SH-SY5Y (cell line): ENCODE measurements around the gene ATP6V1G2.

Experiments used
- GATA2 ChIP-seq: IDR thresholded peaks from 2 replicates; pipeline ENCODE4 v1.6.1; 2011; ENCODE audit warnings: mild to moderate bottlenecking, low read depth, low read length
- GATA3 ChIP-seq: IDR thresholded peaks from 2 replicates; pipeline ENCODE4 v1.6.1; 2011; ENCODE audit warnings: low read depth, mild to moderate bottlenecking, low read length, moderate library complexity

ATP6V1G2 gene

GRCh38 chr6:31532644-31533454 is 13.6 kb downstream of the ATP6V1G2 start:
- TF ChIP-seq GATA2 (no peak), GATA3 (no peak)

DNA sequence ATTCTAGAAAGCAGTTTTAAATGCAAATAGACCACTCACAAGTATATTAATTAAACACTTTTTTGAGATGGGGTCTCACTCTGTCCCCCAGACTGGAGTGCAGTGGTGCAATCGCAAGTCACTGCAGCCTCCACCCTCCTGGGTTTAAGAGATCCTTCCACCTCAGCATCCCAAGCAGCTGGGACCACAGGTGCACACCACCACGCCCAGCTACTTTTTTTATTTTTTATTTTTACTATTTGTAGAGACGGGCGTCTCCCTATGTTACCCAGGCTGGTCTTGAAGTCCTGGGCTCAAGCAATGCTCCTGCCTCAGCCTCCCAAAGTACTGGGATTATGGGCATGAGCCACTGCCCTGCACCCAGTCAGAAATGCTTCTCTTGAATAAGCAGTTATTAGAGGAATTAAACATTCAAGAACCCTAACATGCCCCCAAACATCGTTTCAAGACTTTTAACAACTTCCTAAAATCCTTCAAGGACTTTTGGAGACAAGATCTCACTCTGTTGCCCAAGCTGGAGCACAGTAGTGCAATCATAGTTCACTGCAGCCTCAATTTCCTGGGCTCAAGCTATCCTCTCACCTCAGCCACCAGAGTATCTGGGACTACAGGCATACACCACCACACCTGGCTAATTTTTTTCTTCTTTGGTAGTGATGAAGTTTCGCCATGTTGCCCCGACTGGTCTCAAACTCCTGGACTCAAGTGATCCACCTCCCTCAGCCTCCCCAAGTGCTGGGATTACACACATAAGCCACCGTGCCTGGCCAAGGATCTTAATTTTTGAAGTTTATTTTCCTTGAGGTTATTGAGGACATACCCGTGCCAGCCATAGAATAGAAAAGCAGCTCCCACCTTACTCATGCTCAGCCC is 14.4 kb downstream of the ATP6V1G2 start:
- TF ChIP-seq GATA3 = no peak
- no peak for TF ChIP-seq GATA2

DNA sequence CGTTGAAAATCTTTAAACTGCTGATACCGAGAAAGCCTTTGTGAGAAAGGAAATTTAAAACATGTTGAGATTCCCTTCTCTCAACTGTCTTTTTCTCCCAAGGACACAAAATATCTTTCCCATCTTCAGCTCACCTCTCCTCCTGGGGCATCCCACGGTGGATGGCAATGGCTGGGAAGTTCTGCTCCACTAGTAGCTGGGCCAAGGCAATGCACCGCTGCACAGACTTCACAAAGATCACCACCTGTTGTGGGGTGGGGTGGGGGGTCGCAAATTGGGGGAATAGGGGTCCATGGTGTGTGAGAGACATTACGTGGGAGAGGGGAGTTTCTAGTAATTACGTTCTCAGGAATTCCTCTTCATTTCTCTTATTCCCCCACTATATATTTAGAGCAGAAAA is 15.2 kb downstream of the ATP6V1G2 start:
- TF ChIP-seq GATA2 (no peak), GATA3 (no peak)

- no peak for TF ChIP-seq GATA3
- TF ChIP-seq GATA2 = no peak
These were observed 15.7 kb downstream of the ATP6V1G2 start for GRCh38 chr6:31530659-31531058.

DNA sequence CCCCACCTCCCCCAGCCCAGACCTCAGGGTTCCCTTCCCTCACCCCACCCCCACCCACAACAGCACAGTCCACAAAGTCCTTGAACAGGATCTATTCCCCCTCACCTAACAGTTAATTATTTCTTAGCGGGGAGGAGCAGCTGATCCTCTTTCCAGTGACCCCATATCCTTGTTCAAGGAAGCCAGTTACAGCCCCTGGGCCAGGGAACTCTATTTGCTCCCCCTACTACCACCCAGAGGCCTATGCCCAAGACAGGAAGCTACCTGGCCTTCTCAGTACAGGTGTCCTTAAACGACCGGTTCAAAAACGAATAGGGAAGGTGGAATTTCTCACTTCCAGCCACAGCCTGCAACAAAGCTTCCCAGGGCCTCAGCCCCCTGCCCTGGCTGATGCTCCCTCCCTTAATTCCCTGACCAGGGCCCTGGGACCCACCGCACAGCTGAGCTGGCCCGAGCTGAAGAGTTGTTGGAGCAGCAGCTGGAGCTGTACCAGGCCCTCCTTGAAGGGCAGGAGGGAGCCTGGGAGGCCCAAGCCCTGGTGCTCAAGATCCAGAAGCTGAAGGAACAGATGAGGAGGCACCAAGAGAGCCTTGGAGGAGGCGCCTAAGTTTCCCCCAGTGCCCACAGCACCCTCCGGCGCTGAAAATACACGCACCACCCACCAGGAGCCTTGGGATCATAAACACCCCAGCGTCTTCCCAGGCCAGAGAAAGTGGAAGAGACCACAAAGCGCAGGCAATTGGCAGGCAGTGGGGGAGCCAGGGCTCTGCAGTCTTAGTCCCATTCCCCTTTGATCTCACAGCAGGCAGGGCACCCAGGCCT is 16.9 kb downstream of the ATP6V1G2 start:
- no peak for TF ChIP-seq GATA3

DNA sequence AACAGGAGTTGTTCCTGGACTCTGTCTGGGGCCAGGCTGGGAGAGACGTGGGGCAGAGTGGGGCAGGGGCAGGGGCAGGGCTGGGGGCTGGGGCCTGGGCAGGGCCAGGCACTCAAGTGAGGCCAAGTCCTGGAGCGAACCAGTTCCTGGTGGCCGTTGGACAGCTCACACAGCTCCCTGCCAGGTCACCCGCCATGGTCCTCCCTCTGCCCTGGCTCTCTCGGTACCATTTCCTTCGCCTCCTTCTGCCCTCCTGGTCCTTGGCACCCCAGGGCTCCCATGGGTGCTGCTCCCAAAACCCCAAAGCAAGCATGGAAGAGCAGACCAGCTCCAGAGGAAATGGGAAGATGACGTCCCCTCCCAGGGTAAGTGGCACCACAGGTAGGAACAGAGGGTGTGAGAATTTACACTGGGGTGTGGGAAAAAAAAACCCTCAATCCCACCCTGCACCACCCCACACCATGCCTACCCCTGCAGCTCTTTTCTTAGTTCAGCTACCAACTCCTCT is 17.5 kb downstream of the ATP6V1G2 start, which contains the start of gene MCCD1:
TSS of gene MCCD1 (plus strand) at position 142 of the 508 bp plus-strand sequence. CDS start at position 195, 53 bp downstream.
- TF ChIP-seq GATA2 (no peak), GATA3 (no peak)

DNA sequence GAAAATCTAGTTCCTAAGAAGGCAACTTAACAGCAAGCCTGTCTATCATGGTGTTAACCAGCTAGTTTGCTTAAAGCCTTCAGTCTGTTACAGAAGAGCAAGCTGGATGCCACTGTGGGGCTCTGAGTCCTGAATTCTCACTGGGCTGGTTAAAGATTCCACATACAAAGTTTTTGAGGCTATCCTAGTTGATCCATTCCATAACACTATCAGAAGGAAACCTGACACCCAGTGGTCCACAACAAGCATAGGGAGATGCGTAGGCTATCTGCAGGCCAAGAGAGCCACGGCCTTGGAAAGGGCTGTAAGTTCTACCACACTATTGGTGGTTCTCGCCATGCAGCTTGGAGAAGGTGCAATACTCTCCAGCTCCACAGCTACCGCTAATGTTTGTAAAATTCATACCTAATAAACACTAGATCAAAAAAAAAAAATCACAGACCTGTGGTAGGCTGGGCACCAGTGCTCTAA is 18.1 kb downstream of the ATP6V1G2 start:
- TF ChIP-seq GATA2 (no peak), GATA3 (no peak)

DNA sequence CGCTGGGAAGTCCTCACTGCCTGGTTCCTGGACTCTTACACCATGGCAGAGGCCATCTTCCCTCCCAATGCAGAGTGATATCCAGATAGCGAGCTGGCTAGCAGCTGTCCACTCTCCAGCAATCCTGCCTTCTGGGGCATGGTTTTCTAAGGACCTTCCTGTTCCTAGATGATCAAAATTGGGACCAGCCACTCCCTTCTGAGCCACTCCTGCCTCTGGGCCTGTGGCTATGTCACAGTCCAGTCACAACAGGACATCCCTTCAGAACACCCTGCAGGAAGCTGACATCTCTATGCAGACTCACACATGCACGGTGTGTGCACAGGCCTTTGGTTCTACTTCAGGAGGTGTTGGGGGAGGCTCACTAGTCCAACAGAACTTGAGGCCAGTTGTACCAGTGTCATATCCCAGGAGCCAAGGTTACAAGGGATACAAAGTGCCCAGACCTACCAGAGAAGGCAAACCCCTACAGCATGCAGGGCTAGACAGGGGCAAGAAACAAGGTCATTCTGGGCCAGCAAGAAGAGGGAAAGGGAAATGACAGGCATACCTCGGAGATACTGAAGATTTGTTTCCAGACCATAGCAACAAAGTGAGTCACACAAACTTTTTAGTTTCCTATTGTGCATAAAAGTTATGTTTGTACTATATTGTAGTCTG is 20.3 kb downstream of the ATP6V1G2 start:
- TF ChIP-seq GATA3 (no peak), GATA2 (no peak)

GRCh38 chr6:31525553-31525931 is 20.9 kb downstream of the ATP6V1G2 start:
- TF ChIP-seq GATA3 (no peak), GATA2 (no peak)

DNA sequence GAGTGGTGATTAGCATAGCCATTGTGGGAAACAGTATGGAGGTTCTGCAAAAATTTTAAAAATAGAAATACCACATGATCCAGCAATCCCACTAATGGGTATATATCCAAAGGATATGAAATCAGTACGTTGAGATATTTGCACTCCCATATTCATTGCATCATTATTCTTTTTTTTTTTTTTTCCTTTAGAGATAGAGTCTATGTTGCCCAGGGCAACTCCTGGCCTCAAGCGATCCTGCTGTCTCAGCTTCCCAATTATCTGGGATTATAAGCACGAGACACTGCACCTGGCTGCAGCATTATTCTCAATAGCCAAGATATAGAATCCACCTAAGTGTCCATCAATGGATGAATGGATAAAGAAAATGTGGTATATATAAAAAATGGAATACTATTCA is 24.6 kb downstream of the ATP6V1G2 start:
- no peak for TF ChIP-seq GATA3
- no peak for TF ChIP-seq GATA2

- TF ChIP-seq GATA3 = no peak
- TF ChIP-seq GATA2 = no peak
These were observed 32.8 kb downstream of the ATP6V1G2 start for GRCh38 chr6:31513456-31514165.

GRCh38 chr6:31510007-31510406 is 36.4 kb downstream of the ATP6V1G2 start:
- TF ChIP-seq GATA3 (no peak), GATA2 (no peak)
